GM19452 (cell line): ENCODE data around the gene CDH23.

Source experiments
- ATAC-seq: cut with Tn5 transposase; IDR thresholded peaks from one replicate; pipeline ENCODE4 v1.9.1; 2021; ENCODE audit not compliant: unreplicated experiment

CDH23 gene

GRCh38 chr10:71727738-71728737, 331.3 kb downstream of the CDH23 start:
- ATAC-seq = peak; percentile 50

GRCh38 chr10:71729161-71729636, 332.5 kb downstream of the CDH23 start:
- no peak for ATAC-seq

- no peak for ATAC-seq
These were observed 335.1 kb downstream of the CDH23 start for GRCh38 chr10:71731791-71732190.

- ATAC-seq = no peak
These were observed 338.1 kb downstream of the CDH23 start for GRCh38 chr10:71734797-71735196.

GRCh38 chr10:71735709-71736569, 339.2 kb downstream of the CDH23 start:
- ATAC-seq = no peak

GRCh38 chr10:71736570-71736952, 339.8 kb downstream of the CDH23 start:
- no peak for ATAC-seq

GRCh38 chr10:71737001-71737833, 340.5 kb downstream of the CDH23 start:
- no peak for ATAC-seq

- ATAC-seq = no peak
These were observed 341.1 kb downstream of the CDH23 start for GRCh38 chr10:71737834-71738197.

- ATAC-seq = no peak
These were observed 342.7 kb downstream of the CDH23 start for GRCh38 chr10:71739358-71739900.

- no peak for ATAC-seq
These were observed 343.4 kb downstream of the CDH23 start for GRCh38 chr10:71740069-71740653.

GRCh38 chr10:71741029-71741428, 344.3 kb downstream of the CDH23 start:
- ATAC-seq = no peak

GRCh38 chr10:71741671-71742070, 345.0 kb downstream of the CDH23 start:
- no peak for ATAC-seq

GRCh38 chr10:71742301-71743088, 345.8 kb downstream of the CDH23 start:
- no peak for ATAC-seq

GRCh38 chr10:71743089-71743838, 346.5 kb downstream of the CDH23 start:
- no peak for ATAC-seq

- ATAC-seq = no peak
These were observed 347.1 kb downstream of the CDH23 start for GRCh38 chr10:71743866-71744265.

- ATAC-seq = no peak
These were observed 348.4 kb downstream of the CDH23 start for GRCh38 chr10:71744897-71745663.

GRCh38 chr10:71745664-71746250, 349.0 kb downstream of the CDH23 start:
- ATAC-seq = no peak
